ENCODE results near the gene ARHGEF3. TPM values are rescaled to one million over a fixed set of nuclear protein-coding genes. Genes with fewer than 3 reads are reported as not detected.

Gene ARHGEF3
- total RNA-seq, 1 donor from 2014 or later = 10.8 TPM

DNA sequence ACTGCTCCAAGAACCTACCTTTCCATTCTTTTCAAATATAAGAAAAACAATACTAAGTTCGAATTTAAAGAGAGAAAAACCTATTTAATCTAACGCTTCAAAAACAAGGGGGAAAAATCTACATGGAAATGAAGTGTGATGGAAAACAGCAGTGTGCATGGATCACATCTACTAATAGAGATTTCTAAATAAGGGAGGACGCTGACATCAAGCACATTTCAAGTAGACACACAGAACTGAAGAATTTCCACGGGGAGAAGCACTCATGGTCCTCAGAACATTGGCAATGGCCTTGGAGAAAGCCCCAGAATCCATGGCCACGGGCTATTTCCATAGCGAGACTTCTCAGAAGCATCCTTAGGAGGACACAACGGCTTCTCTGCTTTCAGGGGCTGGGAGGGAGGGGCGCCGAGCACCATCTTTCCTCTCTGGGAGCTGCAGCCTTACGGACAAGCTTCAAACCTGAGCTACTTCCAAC, 119.7 kb downstream of the ARHGEF3 start:
- DNase-seq = no peak
- TF ChIP-seq, protein P1, sequence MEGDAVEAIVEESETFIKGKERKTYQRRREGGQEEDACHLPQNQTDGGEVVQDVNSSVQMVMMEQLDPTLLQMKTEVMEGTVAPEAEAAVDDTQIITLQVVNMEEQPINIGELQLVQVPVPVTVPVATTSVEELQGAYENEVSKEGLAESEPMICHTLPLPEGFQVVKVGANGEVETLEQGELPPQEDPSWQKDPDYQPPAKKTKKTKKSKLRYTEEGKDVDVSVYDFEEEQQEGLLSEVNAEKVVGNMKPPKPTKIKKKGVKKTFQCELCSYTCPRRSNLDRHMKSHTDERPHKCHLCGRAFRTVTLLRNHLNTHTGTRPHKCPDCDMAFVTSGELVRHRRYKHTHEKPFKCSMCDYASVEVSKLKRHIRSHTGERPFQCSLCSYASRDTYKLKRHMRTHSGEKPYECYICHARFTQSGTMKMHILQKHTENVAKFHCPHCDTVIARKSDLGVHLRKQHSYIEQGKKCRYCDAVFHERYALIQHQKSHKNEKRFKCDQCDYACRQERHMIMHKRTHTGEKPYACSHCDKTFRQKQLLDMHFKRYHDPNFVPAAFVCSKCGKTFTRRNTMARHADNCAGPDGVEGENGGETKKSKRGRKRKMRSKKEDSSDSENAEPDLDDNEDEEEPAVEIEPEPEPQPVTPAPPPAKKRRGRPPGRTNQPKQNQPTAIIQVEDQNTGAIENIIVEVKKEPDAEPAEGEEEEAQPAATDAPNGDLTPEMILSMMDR (IDR thresholded peaks at IDR 0.05; ENCODE audit: partially characterized antibody, unreplicated experiment) = no peak

DNA sequence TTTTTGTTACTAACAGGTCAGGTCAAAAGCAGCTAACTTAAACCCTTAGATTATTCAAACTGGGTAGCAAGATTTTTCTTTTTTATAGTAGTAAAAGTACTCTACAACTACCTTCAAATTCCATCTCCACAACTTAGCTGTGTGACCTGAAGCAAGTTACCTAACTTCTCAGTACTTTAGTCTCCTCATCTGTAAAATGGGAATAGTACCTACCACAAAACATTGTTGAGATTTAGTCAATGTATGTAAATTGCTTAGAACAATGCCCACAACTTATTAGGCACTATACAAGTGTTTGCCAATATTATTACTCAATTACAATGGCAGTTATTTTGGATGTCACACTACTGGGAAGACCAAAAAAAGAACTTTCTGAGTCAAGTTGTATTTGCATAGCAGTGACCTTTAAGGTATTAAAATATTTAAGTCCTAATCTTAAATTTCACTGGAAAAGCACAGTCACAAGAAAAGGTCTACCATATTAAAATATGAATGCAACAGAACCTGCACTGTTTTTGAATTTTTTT, 121.6 kb downstream of the ARHGEF3 start:
- TF ChIP-seq, protein P1 (IDR thresholded peaks at IDR 0.05; ENCODE audit: partially characterized antibody, unreplicated experiment) = no peak
- Mint-ChIP-seq H3K27ac (ENCODE audit: unreplicated experiment) (no peak overlapping the region), H3K36me3 (ENCODE audit: unreplicated experiment) (peaks cover 7% of the 10 kb centered on the region), H3K9me3 (ENCODE audit: unreplicated experiment) (peaks cover 11% of the 10 kb centered on the region), H3K4me3 (ENCODE audit: unreplicated experiment) (no peak overlapping the region), H3K27me3 (ENCODE audit: unreplicated experiment) (peaks cover 14% of the 10 kb centered on the region), H3K4me1 (ENCODE audit: low read depth, unreplicated experiment) (peaks cover 7% of the 10 kb centered on the region)
- DNase-seq = no peak

More for the DNA sequence above, 119.7 kb downstream of the ARHGEF3 start:
- peaks cover 11% of the 10 kb centered on the region for H3K9me3 Mint-ChIP-seq (ENCODE audit: unreplicated experiment)
- H3K4me1 Mint-ChIP-seq (ENCODE audit: low read depth, unreplicated experiment) = peaks cover 7% of the 10 kb centered on the region
- peaks cover 14% of the 10 kb centered on the region for H3K27me3 Mint-ChIP-seq (ENCODE audit: unreplicated experiment)
- H3K27ac Mint-ChIP-seq (ENCODE audit: unreplicated experiment) = peak overlapping the region; percentile 95
- peak overlapping the region; percentile 90 for H3K4me3 Mint-ChIP-seq (ENCODE audit: unreplicated experiment)
- peaks cover 7% of the 10 kb centered on the region for H3K36me3 Mint-ChIP-seq (ENCODE audit: unreplicated experiment)

Other genes starting within 250 kb of the ARHGEF3 start
- 23.8 TPM for gene CCDC66, start 244.8 kb downstream of the ARHGEF3 start, total RNA-seq (ENCODE audit: unreplicated experiment)
- gene TASOR, start 118.7 kb downstream of the ARHGEF3 start, total RNA-seq (ENCODE audit: unreplicated experiment) = 45.6 TPM

All from glutamatergic neuron (in vitro differentiated cells).